Right atrium auricular region (tissue), 2 donors: ENCODE measurements around the gene AP3D1. TPM values are rescaled to one million over a fixed set of nuclear protein-coding genes. Genes with fewer than 3 reads are reported as not detected.
A peak's percentile ranks its signal among the peaks of the same experiment; 100 is the strongest.
"Not testable (repeated sequence)": the region's sequence is repeated elsewhere in the genome, so short reads cannot be mapped to it uniquely, and the experiment has no call there.

Experiments used
- DNase-seq: peaks from one replicate; pipeline ENCODE4 v3.0.0-alpha.2; 2019; ENCODE audit warnings: low spot score
- H3K27ac ChIP-seq, 2 donors: fragments of 200-600 bp; sonication (generic); 1 replicate in 1 of 2; 2 replicates in 1 of 2; pipeline ENCODE4 v1.5.1; 2016 to 2019
- H3K27me3 ChIP-seq, 2 donors: fragments of 200-600 bp; sonication (generic); one replicate each; pipeline versions ENCODE4 v1.5.1 to v1.6.0; 2017 to 2019
- H3K36me3 ChIP-seq: fragments of 200-600 bp; sonication (generic); one replicate; pipeline ENCODE4 v1.5.1; 2016
- H3K4me1 ChIP-seq, 2 donors: fragments of 200-600 bp; sonication (generic); one replicate each; pipeline versions ENCODE4 v1.5.1 to v1.6.0; 2017 to 2019
- H3K4me3 ChIP-seq, 2 donors: fragments of 200-600 bp; sonication (generic); 1 replicate in 1 of 2; 2 replicates in 1 of 2; pipeline ENCODE4 v1.5.1; 2017 to 2019; ENCODE audit warnings: mild to moderate bottlenecking in 1 of 2, moderate library complexity in 1 of 2
- H3K9me3 ChIP-seq, 2 donors: fragments of 200-600 bp; sonication (generic); one replicate each; pipeline ENCODE4 v1.5.1; 2019
- total RNA-seq, 2 donors: library from RNA; depleted of rRNA; stranded (reverse); fragments of >200 nt; gene quantifications; one replicate each; pipeline ENCODE4 v1.1.0, GENCODE V29; 2016
- TF ChIP-seq, protein P1 (sequence below), 2 donors: fragments of 200-600 bp; sonication (generic); IDR thresholded peaks; one replicate each; pipeline ENCODE4 v1.5.1; 2019; ENCODE audit warnings: antibody characterized with exemption in 2 of 2

AP3D1 gene
- total RNA-seq, 2 donors from 2014 or later = 82.7 to 95.8 TPM

DNA sequence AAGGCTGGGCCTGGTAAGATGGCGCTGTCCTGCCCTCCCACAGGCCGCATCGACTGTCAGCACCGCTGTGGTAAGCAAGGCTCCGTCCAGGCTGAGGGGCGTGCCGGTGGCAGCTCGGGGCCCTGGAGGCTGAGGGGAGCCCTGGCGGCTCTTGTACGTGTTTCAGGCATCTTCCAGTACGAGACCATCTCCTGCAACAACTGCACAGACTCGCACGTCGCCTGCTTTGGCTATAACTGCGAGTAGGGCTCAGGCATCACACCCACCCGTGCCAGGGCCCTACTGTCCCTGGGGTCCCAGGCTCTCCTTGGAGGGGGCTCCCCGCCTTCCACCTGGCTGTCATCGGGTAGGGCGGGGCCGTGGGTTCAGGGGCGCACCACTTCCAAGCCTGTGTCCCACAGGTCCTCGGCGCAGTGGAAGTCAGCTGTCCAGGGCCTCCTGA lies 53.5 kb downstream of the AP3D1 start:
- no peak overlapping the region for H3K4me3 ChIP-seq
- no peaks in the 10 kb centered on the region for H3K9me3 ChIP-seq
- no peak for DNase-seq
- peaks cover 32% of the 10 kb centered on the region for H3K36me3 ChIP-seq
- no peaks in the 10 kb centered on the region for H3K27me3 ChIP-seq
- TF ChIP-seq, protein P1, sequence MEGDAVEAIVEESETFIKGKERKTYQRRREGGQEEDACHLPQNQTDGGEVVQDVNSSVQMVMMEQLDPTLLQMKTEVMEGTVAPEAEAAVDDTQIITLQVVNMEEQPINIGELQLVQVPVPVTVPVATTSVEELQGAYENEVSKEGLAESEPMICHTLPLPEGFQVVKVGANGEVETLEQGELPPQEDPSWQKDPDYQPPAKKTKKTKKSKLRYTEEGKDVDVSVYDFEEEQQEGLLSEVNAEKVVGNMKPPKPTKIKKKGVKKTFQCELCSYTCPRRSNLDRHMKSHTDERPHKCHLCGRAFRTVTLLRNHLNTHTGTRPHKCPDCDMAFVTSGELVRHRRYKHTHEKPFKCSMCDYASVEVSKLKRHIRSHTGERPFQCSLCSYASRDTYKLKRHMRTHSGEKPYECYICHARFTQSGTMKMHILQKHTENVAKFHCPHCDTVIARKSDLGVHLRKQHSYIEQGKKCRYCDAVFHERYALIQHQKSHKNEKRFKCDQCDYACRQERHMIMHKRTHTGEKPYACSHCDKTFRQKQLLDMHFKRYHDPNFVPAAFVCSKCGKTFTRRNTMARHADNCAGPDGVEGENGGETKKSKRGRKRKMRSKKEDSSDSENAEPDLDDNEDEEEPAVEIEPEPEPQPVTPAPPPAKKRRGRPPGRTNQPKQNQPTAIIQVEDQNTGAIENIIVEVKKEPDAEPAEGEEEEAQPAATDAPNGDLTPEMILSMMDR (IDR thresholded peaks at IDR 0.05) = no peak
- H3K4me1 ChIP-seq = peaks cover 0 to 32% of the 10 kb centered on the region in 2 donors
- no peak overlapping the region for H3K27ac ChIP-seq

DNA sequence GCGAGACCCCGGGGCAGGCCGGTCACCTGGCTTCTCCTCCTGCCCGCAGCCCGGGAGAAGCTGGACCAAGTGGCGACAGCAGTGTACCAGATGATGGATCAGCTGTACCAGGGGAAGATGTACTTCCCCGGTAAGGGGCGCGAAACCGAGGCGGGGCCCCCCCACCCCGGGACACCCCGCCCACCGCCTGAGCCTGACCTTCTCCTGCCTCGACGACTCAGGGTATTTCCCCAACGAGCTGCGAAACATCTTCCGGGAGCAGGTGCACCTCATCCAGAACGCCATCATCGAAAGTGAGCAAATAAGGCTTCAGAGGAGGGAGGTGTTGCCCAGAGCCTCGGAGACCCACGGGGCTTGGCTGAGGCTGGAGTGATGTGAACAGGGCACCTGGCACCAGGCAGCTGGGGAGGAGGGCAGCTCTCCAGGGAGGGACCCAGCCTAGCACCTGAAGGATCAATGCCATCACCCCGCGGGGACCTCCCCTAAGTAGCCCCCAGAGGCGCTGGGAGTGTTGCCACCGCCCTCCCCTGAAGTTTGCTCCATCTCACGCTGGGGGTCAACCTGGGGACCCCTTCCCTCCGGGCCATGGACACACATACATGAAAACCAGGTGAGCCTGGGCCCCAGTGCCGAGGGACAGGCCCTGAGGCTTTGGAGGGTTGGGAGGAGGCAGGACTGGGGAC lies 54.0 kb downstream of the AP3D1 start:
- Histone ChIP-seq H3K4me1 (peaks cover 0 to 34% of the 10 kb centered on the region in 2 donors), H3K27me3 (no peaks in the 10 kb centered on the region), H3K4me3 (peak overlapping the region; percentile 27 to 51), H3K36me3 (peaks cover 32% of the 10 kb centered on the region), H3K27ac (peak overlapping the region; percentile 46 to 70), H3K9me3 (no peaks in the 10 kb centered on the region)
- TF ChIP-seq, protein P1 (IDR thresholded peaks at IDR 0.05) = no peak
- no peak for DNase-seq

DNA sequence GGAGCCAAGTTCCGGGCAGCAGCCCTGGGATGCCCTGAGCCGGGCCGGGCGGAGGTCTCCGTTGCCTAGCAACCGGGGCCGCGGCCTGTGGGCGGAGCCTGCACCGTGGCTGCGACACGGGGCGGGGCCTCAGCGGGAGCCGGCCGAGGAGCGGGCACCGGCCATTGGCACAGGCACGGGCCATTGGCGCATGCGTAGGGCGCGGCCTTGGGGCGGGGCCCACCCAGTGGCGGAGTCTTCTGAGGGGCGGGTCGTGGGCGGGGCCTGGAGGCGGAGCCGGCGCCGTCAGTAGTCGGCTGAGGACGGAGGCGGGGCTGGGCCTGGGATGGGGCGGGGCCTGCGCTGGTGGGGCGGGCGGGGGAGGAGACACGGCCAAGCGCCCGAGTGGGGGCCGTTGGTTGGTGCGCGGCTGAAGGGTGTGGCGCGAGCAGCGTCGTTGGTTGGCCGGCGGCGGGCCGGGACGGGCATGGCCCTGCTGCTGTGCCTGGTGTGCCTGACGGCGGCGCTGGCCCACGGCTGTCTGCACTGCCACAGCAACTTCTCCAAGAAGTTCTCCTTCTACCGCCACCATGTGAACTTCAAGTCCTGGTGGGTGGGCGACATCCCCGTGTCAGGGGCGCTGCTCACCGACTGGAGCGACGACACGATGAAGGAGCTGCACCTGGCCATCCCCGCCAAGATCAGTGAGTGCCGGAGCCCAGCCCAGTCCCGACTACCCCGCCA lies 54.7 kb downstream of the AP3D1 start, which contains the start of gene IZUMO4:
IZUMO4 (plus strand) TSS at position 436 of the 723 bp plus-strand sequence; CDS start at position 467, 31 bp downstream.
- H3K27me3 ChIP-seq = no peaks in the 10 kb centered on the region
- peak within 1 kb of the TSS; percentile 95 to 96 for H3K27ac ChIP-seq
- TF ChIP-seq, protein P1 (IDR thresholded peaks at IDR 0.05) = peak; percentile 30 to 58
- DNase-seq = peak; percentile 98
- peak within 1 kb of the TSS; percentile 80 to 85 for H3K4me3 ChIP-seq
- H3K9me3 ChIP-seq = no peaks in the 10 kb centered on the region
- peaks cover 0 to 39% of the 10 kb centered on the region in 2 donors for H3K4me1 ChIP-seq
- peaks cover 26% of the 10 kb centered on the region for H3K36me3 ChIP-seq

DNA sequence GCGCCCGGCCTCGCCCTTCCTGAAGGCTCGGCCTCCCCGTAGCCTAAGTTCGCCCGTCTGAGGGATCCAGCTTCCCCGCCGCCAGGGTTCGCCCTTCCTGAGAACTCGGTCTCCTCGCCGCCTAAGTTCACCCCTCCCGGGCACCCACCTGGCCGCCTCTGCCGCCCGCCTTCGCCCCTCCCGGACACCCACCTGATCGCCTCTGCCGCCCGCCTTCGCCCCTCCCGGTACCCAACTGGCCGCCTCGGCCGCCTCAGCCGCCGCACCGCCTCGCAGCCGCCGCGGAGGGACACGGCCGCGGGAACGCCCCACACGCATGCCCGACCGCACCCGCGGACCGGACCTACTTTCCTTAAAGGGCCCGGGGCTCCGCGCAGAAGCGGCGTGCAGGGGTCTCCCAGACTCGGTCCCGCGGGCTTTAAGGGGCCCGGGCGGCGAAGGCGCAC lies 55.3 kb downstream of the AP3D1 start, which contains the start of gene MOB3A:
MOB3A (minus strand) TSS at position 293 of the 446 bp plus-strand sequence. CDS start 17,766 bp downstream, outside the sequence.
- DNase-seq = peak; percentile 92
- H3K4me1 ChIP-seq = peaks cover 0 to 45% of the 10 kb centered on the region in 2 donors
- TF ChIP-seq, protein P1 (IDR thresholded peaks at IDR 0.05) = peak; percentile 45 to 76

DNA sequence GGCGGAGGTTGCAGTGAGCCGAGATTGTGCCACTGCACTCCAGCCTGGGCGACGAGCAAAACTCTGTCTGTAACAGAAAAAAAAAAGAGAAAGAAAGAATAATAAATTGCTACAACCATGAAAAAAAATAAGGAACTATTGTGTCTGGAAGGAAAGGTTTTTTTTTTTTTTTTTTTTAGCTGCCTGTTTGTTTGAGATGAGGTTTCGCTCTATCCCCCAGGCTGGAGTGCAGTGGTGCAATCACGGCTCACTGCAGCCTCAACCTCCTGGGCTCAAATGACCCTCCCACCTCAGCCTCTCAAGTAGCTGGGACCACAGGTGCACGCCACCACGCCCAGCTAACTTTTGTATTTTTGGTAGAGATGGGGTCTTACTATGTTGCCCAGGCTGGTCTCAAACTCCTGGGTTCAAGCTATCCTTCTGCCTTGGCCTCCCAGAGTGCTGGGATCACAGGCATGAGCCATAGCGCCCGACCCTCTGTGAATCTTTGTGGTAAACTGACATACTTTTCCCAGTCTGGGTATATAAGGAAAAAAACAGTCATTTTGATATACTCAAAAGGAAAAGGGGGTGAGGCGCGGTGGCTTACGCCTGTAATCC lies 59.3 kb downstream of the AP3D1 start:
- Histone ChIP-seq H3K4me1 (peaks cover 0 to 70% of the 10 kb centered on the region in 2 donors), H3K27ac (peak overlapping the region; percentile 28 to 62)
- not testable (repeated sequence) for H3K27me3 ChIP-seq, H3K36me3 ChIP-seq, DNase-seq, H3K4me3 ChIP-seq, H3K9me3 ChIP-seq

More for the DNA sequence above, 55.3 kb downstream of the AP3D1 start, which contains the start of gene MOB3A:
- Histone ChIP-seq H3K4me3 (peak within 1 kb of the TSS; percentile 80 to 85), H3K27ac (peak within 1 kb of the TSS; percentile 95 to 96), H3K27me3 (no peaks in the 10 kb centered on the region), H3K9me3 (no peaks in the 10 kb centered on the region), H3K36me3 (peaks cover 21% of the 10 kb centered on the region)

DNA sequence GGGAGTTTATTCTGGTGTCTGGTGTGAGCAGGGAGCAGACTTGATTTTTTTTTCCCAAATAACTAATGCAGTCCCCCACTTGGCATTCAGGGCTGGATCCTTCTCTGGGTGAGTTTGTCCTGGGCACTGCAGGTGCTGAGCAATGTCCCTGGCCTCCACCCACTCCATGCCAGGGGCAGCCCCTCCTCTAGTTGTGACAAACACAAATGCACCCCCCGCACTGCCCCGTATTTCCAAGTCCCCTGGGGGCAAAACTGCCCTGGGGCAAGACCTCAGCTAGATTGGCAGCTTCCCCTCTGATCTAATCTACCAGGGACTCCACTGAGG lies 61.7 kb downstream of the AP3D1 start:
- no peaks in the 10 kb centered on the region for H3K27me3 ChIP-seq
- peak overlapping the region; percentile 28 to 62 for H3K27ac ChIP-seq
- TF ChIP-seq, protein P1 (IDR thresholded peaks at IDR 0.05) = no peak
- no peak overlapping the region for H3K4me3 ChIP-seq
- no peaks in the 10 kb centered on the region for H3K36me3 ChIP-seq
- H3K4me1 ChIP-seq = peaks cover 0 to 68% of the 10 kb centered on the region in 2 donors
- H3K9me3 ChIP-seq = no peaks in the 10 kb centered on the region
- DNase-seq = no peak
